GM23338 (cell line): ENCODE results near the gene MANBA. TPM values are rescaled to one million over a fixed set of nuclear protein-coding genes. Genes with fewer than 3 reads are reported as not detected.

Source experiments
- ATAC-seq: fragments of 200-7000 bp; cut with Tn5 transposase; 3 replicates; pipeline ENCODE4 v1.9.1; 2020
- DNase-seq: peaks from one replicate; pipeline ENCODE4 v3.0.0-alpha.2; 2015; ENCODE audit warnings: low spot score
- H2AFZ ChIP-seq: fragments of 200-600 bp; sonication (generic); 2 replicates; pipeline ENCODE4 v1.8.0; 2016; ENCODE audit warnings: antibody characterized with exemption, mild to moderate bottlenecking, moderate library complexity
- H3F3A ChIP-seq: fragments of 200-600 bp; sonication (generic); replicated peaks from 2 replicates; pipeline ENCODE4 v1.8.0; 2017; ENCODE audit warnings: antibody characterized with exemption, mixed run types, low read depth
- H3K27ac ChIP-seq: fragments of 200-600 bp; sonication (generic); 2 replicates; pipeline ENCODE4 v1.6.1; 2016; ENCODE audit warnings: low read depth
- H3K27me3 ChIP-seq: fragments of 200-600 bp; sonication (generic); 2 replicates; pipeline ENCODE4 v1.8.0; 2016; ENCODE audit warnings: mild to moderate bottlenecking, mixed run types, moderate library complexity; ENCODE audit not compliant: insufficient read depth
- H3K36me3 ChIP-seq: fragments of 200-600 bp; sonication (generic); 2 replicates; pipeline ENCODE4 v1.8.0; 2016; ENCODE audit warnings: mild to moderate bottlenecking; ENCODE audit not compliant: insufficient read depth
- H3K4me1 ChIP-seq: fragments of 200-600 bp; sonication (generic); 2 replicates; pipeline ENCODE4 v1.8.0; 2016; ENCODE audit warnings: mild to moderate bottlenecking, moderate library complexity; ENCODE audit not compliant: insufficient read depth
- H3K4me2 ChIP-seq: fragments of 200-600 bp; sonication (generic); 2 replicates; pipeline ENCODE4 v1.7.1; 2017; ENCODE audit warnings: mixed run types
- H3K4me3 ChIP-seq: fragments of 200-600 bp; sonication (generic); 2 replicates; pipeline ENCODE4 v1.6.1; 2016; ENCODE audit warnings: mixed run types
- H3K79me2 ChIP-seq: fragments of 200-600 bp; sonication (generic); replicated peaks from 2 replicates; pipeline ENCODE4 v1.8.0; 2017; ENCODE audit warnings: mild to moderate bottlenecking; ENCODE audit not compliant: insufficient read depth
- H3K9me2 ChIP-seq: fragments of 200-600 bp; sonication (generic); 2 replicates; pipeline ENCODE4 v1.8.0; 2017; ENCODE audit not compliant: insufficient read depth
- H4K20me1 ChIP-seq: fragments of 200-600 bp; sonication (generic); replicated peaks from 2 replicates; pipeline ENCODE4 v1.8.0; 2017; ENCODE audit warnings: mild to moderate bottlenecking; ENCODE audit not compliant: insufficient read depth
- H3K27ac Mint-ChIP-seq: 2 replicates; pipeline ENCODE4 v1.8.0; 2020; ENCODE audit warnings: inconsistent platforms, mild to moderate bottlenecking, moderate library complexity, mixed read lengths
- H3K27me3 Mint-ChIP-seq: 3 replicates; pipeline ENCODE4 v1.8.0; 2022; ENCODE audit warnings: low read depth, mild to moderate bottlenecking, moderate library complexity, mixed read lengths, inconsistent platforms; ENCODE audit not compliant: insufficient read depth, poor library complexity
- H3K36me3 Mint-ChIP-seq: 3 replicates; pipeline ENCODE4 v1.8.0; 2021; ENCODE audit warnings: low read depth, mild to moderate bottlenecking, inconsistent platforms, moderate library complexity, mixed read lengths
- H3K4me1 Mint-ChIP-seq: 3 replicates; pipeline ENCODE4 v1.8.0; 2020; ENCODE audit warnings: mild to moderate bottlenecking, inconsistent platforms, mixed read lengths
- H3K4me3 Mint-ChIP-seq: 3 replicates; pipeline ENCODE4 v1.8.0; 2021; ENCODE audit warnings: moderate library complexity, mild to moderate bottlenecking, inconsistent platforms, mixed read lengths
- H3K9me3 Mint-ChIP-seq: 3 replicates; pipeline ENCODE4 v1.8.0; 2020; ENCODE audit warnings: moderate library complexity, mild to moderate bottlenecking, inconsistent platforms, mixed read lengths
- CREB1 ChIP-seq: fragments of 250-450 bp; sonication (Bioruptor Pico); IDR thresholded peaks from 2 replicates; pipeline ENCODE4 v1.5.0; 2020; ENCODE audit warnings: low read depth, mild to moderate bottlenecking, moderate library complexity
- CTCF ChIP-seq, 2 experiments: fragments of 200-600 bp in 1 of 2; sonication (generic) in 1 of 2; conservative IDR thresholded peaks; 2 replicates each; pipeline versions ENCODE4 v1.5.1 to v1.6.1; 2016 to 2017; ENCODE audit warnings: antibody characterized with exemption in 2 of 2, low read depth in 2 of 2, mild to moderate bottlenecking in 2 of 2, moderate library complexity in 1 of 2
- ETS1 ChIP-seq: IDR thresholded peaks from 2 replicates; pipeline ENCODE4 v1.6.1; 2016; ENCODE audit warnings: antibody characterized with exemption
- EZH2 ChIP-seq: fragments of 200-600 bp; sonication (generic); IDR thresholded peaks from one replicate; pipeline ENCODE4 v1.8.0; 2017; ENCODE audit warnings: antibody characterized with exemption, mild to moderate bottlenecking, low read depth; ENCODE audit not compliant: unreplicated experiment
- EZH2phosphoT487 ChIP-seq: fragments of 200-600 bp; sonication (generic); IDR thresholded peaks from one replicate; pipeline ENCODE4 v1.8.1; 2018; ENCODE audit warnings: antibody characterized with exemption; ENCODE audit not compliant: unreplicated experiment
- JUNB ChIP-seq: IDR thresholded peaks from one replicate; pipeline ENCODE4 v1.6.1; 2016; ENCODE audit warnings: antibody characterized with exemption; ENCODE audit not compliant: unreplicated experiment
- NANOG ChIP-seq: IDR thresholded peaks from 2 replicates; pipeline ENCODE4 v1.6.1; 2016; ENCODE audit warnings: antibody characterized with exemption, borderline replicate concordance
- POLR2AphosphoS5 ChIP-seq: IDR thresholded peaks from 2 replicates; pipeline ENCODE4 v1.6.1; 2016; ENCODE audit warnings: antibody characterized with exemption, low read depth
- REST ChIP-seq: IDR thresholded peaks from one replicate; pipeline ENCODE4 v1.6.1; 2018; ENCODE audit warnings: antibody characterized with exemption; ENCODE audit not compliant: unreplicated experiment
- STAT1 ChIP-seq: IDR thresholded peaks from one replicate; pipeline ENCODE4 v1.6.1; 2016; ENCODE audit warnings: antibody characterized with exemption; ENCODE audit not compliant: unreplicated experiment
- ZNF114 ChIP-seq: fragments of 250-450 bp; sonication (Bioruptor Pico); IDR thresholded peaks from 2 replicates; pipeline ENCODE4 v1.5.0; 2020; ENCODE audit warnings: mild to moderate bottlenecking, moderate library complexity
- ZNF331 ChIP-seq: fragments of 250-450 bp; sonication (Bioruptor Pico); IDR thresholded peaks from 2 replicates; pipeline ENCODE4 v1.5.0; 2020; ENCODE audit warnings: low read depth, mild to moderate bottlenecking, moderate library complexity
- ZNF462 ChIP-seq: fragments of 250-450 bp; sonication (Bioruptor Pico); IDR thresholded peaks from 2 replicates; pipeline ENCODE4 v1.5.0; 2020; ENCODE audit warnings: mild to moderate bottlenecking, moderate library complexity
- polyA plus RNA-seq: library from polyadenylated mRNA; unstranded; fragments of >200 nt; fragmentation: Nextera tagmentation; extraction: Ambion mirVana; gene quantifications from 2 replicates; pipeline ENCODE4 v1.2.1, GENCODE V29; 2016
- total RNA-seq: library from RNA; depleted of rRNA; stranded (reverse); fragments of >200 nt; shearing (Covaris generic); gene quantifications from 2 replicates; pipeline ENCODE4 v1.2.3, GENCODE V29; 2014

MANBA gene
- total and polyA plus RNA-seq, 2 experiments from 2014 or later = 13.2 to 54.3 TPM

GRCh38 chr4:102707150-102707549 is 53.6 kb downstream of the MANBA start:
- Mint-ChIP-seq H3K27ac (no peak overlapping the region), H3K4me1 (no peaks in the 10 kb centered on the region), H3K9me3 (no peaks in the 10 kb centered on the region), H3K36me3 (peaks cover 10% of the 10 kb centered on the region; the same call in 2 of the 3 replicates), H3K4me3 (no peak overlapping the region), H3K27me3 (no peaks in the 10 kb centered on the region)
- Histone ChIP-seq H3F3A (no peaks in the 10 kb centered on the region), H3K4me3 (no peak overlapping the region), H3K36me3 (no peaks in the 10 kb centered on the region), H4K20me1 (no peaks in the 10 kb centered on the region), H3K27me3 (no peaks in the 10 kb centered on the region), H3K9me2 (no peaks in the 10 kb centered on the region), H3K4me2 (no peak overlapping the region), H3K79me2 (no peaks in the 10 kb centered on the region), H2AFZ (no peak overlapping the region), H3K27ac (no peak overlapping the region), H3K4me1 (no peaks in the 10 kb centered on the region)
- no peak for ATAC-seq
- TF ChIP-seq CREB1 (CRISPR knock-in tag) = no peak
- TF ChIP-seq JUNB = no peak
- TF ChIP-seq STAT1 = no peak
- no peak for TF ChIP-seq CTCF (conservative IDR thresholded peaks at IDR 0.05; ENCODE audit: low read depth in 2 of 2)
- TF ChIP-seq POLR2AphosphoS5 = no peak
- no peak for TF ChIP-seq ZNF331
- no peak for TF ChIP-seq EZH2
- no peak for TF ChIP-seq ETS1
- TF ChIP-seq ZNF462 (CRISPR knock-in tag) = no peak
- no peak for TF ChIP-seq NANOG
- no peak for TF ChIP-seq REST
- TF ChIP-seq ZNF114 (CRISPR knock-in tag) = no peak
- no peak for TF ChIP-seq EZH2phosphoT487
- DNase-seq = no peak
